Neural cell (in vitro differentiated cells): ENCODE data around the gene SLC13A2. TPM values are rescaled to one million over a fixed set of nuclear protein-coding genes. Genes with fewer than 3 reads are reported as not detected.

ENCODE experiments used
- H2AFZ ChIP-seq: fragments of 200-600, 300-800 bp; sonication (generic), shearing (Covaris generic); 2 replicates; pipeline ENCODE4 v1.6.0; 2014; ENCODE audit warnings: low read depth, mild to moderate bottlenecking, antibody characterized with exemption, low read length, moderate library complexity
- H3F3A ChIP-seq: fragments of 200-600 bp; shearing (Covaris generic); 2 replicates; pipeline ENCODE4 v1.6.1; 2016; ENCODE audit warnings: mild to moderate bottlenecking, moderate library complexity, mixed read lengths, antibody characterized with exemption, low read length; ENCODE audit not compliant: insufficient read depth, poor library complexity, severe bottlenecking
- H3K27ac ChIP-seq: fragments of 200-600, 300-800 bp; sonication (generic), shearing (Covaris generic); 2 replicates; pipeline ENCODE4 v1.5.1; 2014; ENCODE audit warnings: mild to moderate bottlenecking, low read length, moderate library complexity
- H3K27me3 ChIP-seq: fragments of 300-800, 200-600 bp; sonication (generic), shearing (Covaris generic); 2 replicates; pipeline ENCODE4 v1.6.0; 2014; ENCODE audit warnings: mild to moderate bottlenecking, low read depth, low read length, moderate library complexity; ENCODE audit not compliant: insufficient read depth
- H3K36me3 ChIP-seq: fragments of 300-800, 200-600 bp; sonication (generic), shearing (Covaris generic); 2 replicates; pipeline ENCODE4 v1.5.1; 2014; ENCODE audit warnings: mild to moderate bottlenecking, antibody characterized with exemption, low read length, moderate library complexity; ENCODE audit not compliant: insufficient read depth
- H3K4me2 ChIP-seq: fragments of 300-800, 200-600 bp; sonication (generic), shearing (Covaris generic); 2 replicates; pipeline ENCODE4 v1.6.0; 2014; ENCODE audit warnings: mild to moderate bottlenecking, low read length
- H3K4me3 ChIP-seq: fragments of 300-800, 200-600 bp; sonication (generic), shearing (Covaris generic); 2 replicates; pipeline ENCODE4 v1.5.1; 2014; ENCODE audit warnings: mild to moderate bottlenecking, low read length, moderate library complexity
- H3K79me2 ChIP-seq: fragments of 200-600 bp; shearing (Covaris generic); replicated peaks from 2 replicates; pipeline ENCODE4 v1.6.0; 2014; ENCODE audit warnings: mild to moderate bottlenecking, low read length, moderate library complexity; ENCODE audit not compliant: insufficient read depth
- H3K9ac ChIP-seq: fragments of 300-800, 200-600 bp; sonication (generic), shearing (Covaris generic); 2 replicates; pipeline ENCODE4 v1.6.1; 2016; ENCODE audit warnings: mild to moderate bottlenecking, low read length, mixed read lengths
- H3K9me2 ChIP-seq: fragments of 200-600 bp; shearing (Covaris generic); 2 replicates; pipeline ENCODE4 v1.6.1; 2016; ENCODE audit warnings: mild to moderate bottlenecking, low read length, mixed read lengths; ENCODE audit not compliant: insufficient read depth
- H3K9me3 ChIP-seq: fragments of 200-600, 300-800 bp; sonication (generic), shearing (Covaris generic); 2 replicates; pipeline ENCODE4 v1.6.1; 2016; ENCODE audit warnings: mild to moderate bottlenecking, mixed run types, low read length, moderate library complexity, mixed read lengths
- H4K20me1 ChIP-seq: fragments of 200-600 bp; shearing (Covaris generic); 2 replicates; pipeline ENCODE4 v1.6.1; 2016; ENCODE audit warnings: mild to moderate bottlenecking, mixed run types; ENCODE audit not compliant: insufficient read depth
- CTCF ChIP-seq: fragments of 450-650 bp; IDR thresholded peaks from 2 replicates; pipeline ENCODE4 v1.5.1; 2014; ENCODE audit warnings: antibody characterized with exemption, mild to moderate bottlenecking, moderate library complexity; ENCODE audit not compliant: poor library complexity, severe bottlenecking
- EP300 ChIP-seq: fragments of 450-650 bp; conservative IDR thresholded peaks from 2 replicates; pipeline ENCODE4 v1.6.1; 2014; ENCODE audit warnings: antibody characterized with exemption, mild to moderate bottlenecking, moderate library complexity; ENCODE audit not compliant: poor library complexity, severe bottlenecking
- EZH2 ChIP-seq: fragments of 200-600, 300-800 bp; shearing (Covaris generic), sonication (generic); IDR thresholded peaks from 2 replicates; pipeline ENCODE4 v1.6.1; 2014; ENCODE audit warnings: antibody characterized with exemption, low read length, borderline replicate concordance, mild to moderate bottlenecking; ENCODE audit not compliant: insufficient read depth, poor library complexity, severe bottlenecking
- MXI1 ChIP-seq: fragments of 450-650 bp; conservative IDR thresholded peaks from 2 replicates; pipeline ENCODE4 v1.6.1; 2014; ENCODE audit warnings: antibody characterized with exemption, mild to moderate bottlenecking; ENCODE audit not compliant: poor library complexity, severe bottlenecking
- POLR2AphosphoS5 ChIP-seq: IDR thresholded peaks from 2 replicates; pipeline ENCODE4 v1.6.1; 2012
- RAD21 ChIP-seq: fragments of 450-650 bp; conservative IDR thresholded peaks from 2 replicates; pipeline ENCODE4 v1.6.1; 2014; ENCODE audit warnings: antibody characterized with exemption, mild to moderate bottlenecking, moderate library complexity
- REST ChIP-seq: IDR thresholded peaks from 2 replicates; pipeline ENCODE4 v1.6.1; 2012; ENCODE audit warnings: borderline replicate concordance
- SMC3 ChIP-seq: fragments of 450-650 bp; conservative IDR thresholded peaks from 2 replicates; pipeline ENCODE4 v1.6.1; 2014; ENCODE audit warnings: antibody characterized with exemption, mild to moderate bottlenecking, moderate library complexity; ENCODE audit not compliant: poor library complexity
- TAF1 ChIP-seq: IDR thresholded peaks from 2 replicates; pipeline ENCODE4 v1.6.1; 2012; ENCODE audit warnings: low read depth
- polyA plus RNA-seq: library from polyadenylated mRNA; depleted of rRNA; stranded (reverse); fragments of >200 nt; gene quantifications from 2 replicates; pipeline ENCODE4 v1.2.3, GENCODE V29; 2014

The SLC13A2 gene
- polyA plus RNA-seq, 1 donor from 2014 or later = not detected

- no peaks in the 10 kb centered on the region for H3K27me3 ChIP-seq
- no peak overlapping the region for H3K4me2 ChIP-seq
- H3K9me2 ChIP-seq = no peaks in the 10 kb centered on the region
- no peaks in the 10 kb centered on the region for H3F3A ChIP-seq
- TF ChIP-seq SMC3 (no peak), EZH2 (no peak), POLR2AphosphoS5 (no peak), TAF1 (no peak), MXI1 (no peak), EP300 (no peak), RAD21 (no peak), CTCF (no peak), REST (no peak)
- no peak overlapping the region for H2AFZ ChIP-seq
- H3K79me2 ChIP-seq = no peaks in the 10 kb centered on the region
- H4K20me1 ChIP-seq = no peaks in the 10 kb centered on the region
- no peaks in the 10 kb centered on the region for H3K9me3 ChIP-seq
- no peak overlapping the region for H3K27ac ChIP-seq
- no peak overlapping the region for H3K4me3 ChIP-seq
- no peaks in the 10 kb centered on the region for H3K36me3 ChIP-seq
- H3K9ac ChIP-seq = no peak overlapping the region
Measured at GRCh38 chr17:28536532-28537218, 63.2 kb downstream of the SLC13A2 start.

- Histone ChIP-seq H3K79me2 (no peaks in the 10 kb centered on the region), H4K20me1 (no peaks in the 10 kb centered on the region), H3K9ac (no peak overlapping the region), H3F3A (no peaks in the 10 kb centered on the region), H3K36me3 (no peaks in the 10 kb centered on the region), H3K4me3 (no peak overlapping the region), H3K9me3 (no peaks in the 10 kb centered on the region), H2AFZ (no peak overlapping the region), H3K4me2 (no peak overlapping the region), H3K9me2 (no peaks in the 10 kb centered on the region), H3K27ac (no peak overlapping the region), H3K27me3 (no peaks in the 10 kb centered on the region)
- TF ChIP-seq POLR2AphosphoS5 (no peak), EZH2 (no peak), MXI1 (no peak), RAD21 (no peak), CTCF (no peak), TAF1 (no peak), REST (no peak), EP300 (no peak), SMC3 (no peak)
Measured at GRCh38 chr17:28537219-28537610, 63.8 kb downstream of the SLC13A2 start.
